GM19025 (cell line): ENCODE data around the gene THSD4.
"Not testable (repeated sequence)": the region's sequence is repeated elsewhere in the genome, so short reads cannot be mapped to it uniquely, and the experiment has no call there.

Source experiments
- ATAC-seq: cut with Tn5 transposase; IDR thresholded peaks from one replicate; pipeline ENCODE4 v1.9.1; 2021; ENCODE audit warnings: mild to moderate bottlenecking, low read depth, moderate library complexity; ENCODE audit not compliant: unreplicated experiment

THSD4 gene

DNA sequence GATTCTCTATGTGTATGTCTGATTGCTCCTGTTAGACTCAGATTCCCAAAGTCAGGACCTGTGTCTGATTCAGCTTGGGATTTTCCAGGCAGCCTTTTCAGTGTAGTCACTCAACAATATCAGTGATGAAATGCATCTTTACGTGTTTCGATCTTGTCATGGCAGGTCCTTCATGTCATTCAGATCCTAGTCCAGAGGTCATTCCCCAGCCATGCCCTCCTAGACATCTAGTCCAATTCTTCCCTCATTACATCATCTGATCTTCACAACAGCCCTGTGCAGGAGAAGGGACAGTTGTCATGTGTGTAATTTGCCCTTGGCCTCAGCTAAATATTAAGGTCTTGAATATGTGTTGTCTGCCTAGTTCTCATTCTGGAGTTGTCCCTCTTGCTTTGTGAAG, 541.9 kb downstream of the THSD4 start:
- ATAC-seq: no peak

DNA sequence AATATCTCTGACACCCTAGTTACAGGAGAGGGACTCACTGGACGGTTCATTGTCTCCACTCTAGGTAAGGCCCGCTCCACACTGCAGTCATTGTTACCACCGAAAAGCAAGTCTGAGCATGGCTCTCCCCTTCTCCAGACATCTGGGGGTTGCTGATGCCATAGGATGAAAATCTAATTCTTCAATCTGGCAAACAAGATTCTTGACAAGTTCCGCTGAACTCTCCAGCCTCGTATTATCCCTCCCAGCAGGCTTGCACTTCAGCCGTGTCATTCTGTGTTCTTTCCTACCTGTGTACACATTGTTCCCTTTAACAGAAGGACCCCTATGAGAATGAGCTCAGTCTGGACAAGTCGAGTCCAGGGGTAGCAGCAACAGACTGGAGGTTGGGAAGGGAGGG, 542.8 kb downstream of the THSD4 start:
- ATAC-seq: no peak

DNA sequence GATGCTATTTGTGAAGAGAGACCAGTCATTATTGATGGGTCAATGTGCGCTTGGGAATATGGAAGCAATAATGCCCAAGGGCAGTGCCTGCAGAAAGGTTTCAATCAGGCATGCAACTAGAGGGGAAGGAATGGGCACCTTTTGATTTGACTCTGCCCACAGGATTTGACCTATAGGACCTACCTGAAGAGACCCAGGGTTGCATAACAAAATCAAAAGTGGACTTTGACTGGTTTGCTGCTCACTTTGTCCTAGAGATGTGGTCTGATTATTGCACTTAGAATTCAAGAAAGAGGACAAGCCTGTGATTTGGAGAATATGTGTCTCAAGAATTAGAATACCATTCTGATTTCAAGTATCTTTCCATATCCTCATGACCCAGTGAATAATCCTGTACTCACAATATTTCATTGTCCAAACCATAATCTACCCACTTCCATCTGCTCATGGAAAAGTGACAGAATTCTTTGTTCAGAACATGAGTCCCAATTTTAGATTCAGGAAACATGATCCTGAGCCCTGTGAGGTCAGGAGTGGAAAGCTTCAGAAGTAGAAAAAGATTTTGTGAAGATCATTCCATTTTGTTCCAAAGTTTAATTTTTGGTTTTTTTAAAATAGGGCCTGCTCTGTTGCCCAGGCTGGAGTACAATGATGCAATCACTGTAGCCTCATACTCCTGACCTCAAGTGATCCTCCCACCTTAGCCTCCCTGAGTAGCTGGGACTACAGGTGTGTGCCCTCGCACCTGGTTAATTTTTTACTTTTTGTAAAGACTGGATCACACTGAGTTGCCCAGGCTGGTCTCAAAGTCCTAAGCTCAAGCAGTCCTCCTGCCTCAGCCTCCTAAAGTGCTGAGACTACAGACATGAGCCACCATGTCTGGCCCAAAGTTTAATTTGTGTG, 543.8 kb downstream of the THSD4 start:
- no peak for ATAC-seq

DNA sequence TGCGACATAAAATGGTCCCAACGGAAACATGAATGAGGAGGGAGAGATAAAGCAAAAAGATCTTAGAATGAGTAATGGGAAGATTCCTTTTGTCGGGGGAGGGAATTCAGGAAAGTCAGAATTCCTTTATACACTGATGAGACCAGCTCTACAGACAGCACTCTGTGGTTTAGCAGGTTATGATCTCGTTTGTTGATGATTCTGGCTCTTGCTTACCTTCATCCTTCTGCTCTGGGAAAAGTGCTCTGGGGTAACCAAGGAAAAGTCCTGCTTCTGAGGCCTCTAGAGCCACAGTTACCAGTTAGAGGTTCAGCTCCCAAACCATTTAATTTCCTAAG, 544.4 kb downstream of the THSD4 start:
- ATAC-seq: no peak

DNA sequence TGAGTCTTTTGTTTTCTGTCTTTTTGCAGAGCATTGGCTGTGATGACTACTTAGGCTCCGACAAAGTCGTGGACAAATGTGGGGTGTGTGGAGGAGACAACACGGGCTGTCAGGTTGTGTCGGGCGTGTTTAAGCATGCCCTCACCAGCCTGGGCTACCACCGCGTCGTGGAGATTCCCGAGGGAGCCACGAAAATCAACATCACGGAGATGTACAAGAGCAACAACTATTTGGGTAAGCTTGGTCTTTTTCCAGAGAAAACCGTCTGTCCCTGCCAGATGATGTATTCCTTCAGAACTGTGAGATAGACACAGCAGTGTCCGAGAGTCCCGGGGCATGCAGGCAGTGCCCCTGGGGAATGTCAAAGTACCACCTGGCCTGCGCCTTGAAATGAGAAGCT, 545.2 kb downstream of the THSD4 start:
- no peak for ATAC-seq

DNA sequence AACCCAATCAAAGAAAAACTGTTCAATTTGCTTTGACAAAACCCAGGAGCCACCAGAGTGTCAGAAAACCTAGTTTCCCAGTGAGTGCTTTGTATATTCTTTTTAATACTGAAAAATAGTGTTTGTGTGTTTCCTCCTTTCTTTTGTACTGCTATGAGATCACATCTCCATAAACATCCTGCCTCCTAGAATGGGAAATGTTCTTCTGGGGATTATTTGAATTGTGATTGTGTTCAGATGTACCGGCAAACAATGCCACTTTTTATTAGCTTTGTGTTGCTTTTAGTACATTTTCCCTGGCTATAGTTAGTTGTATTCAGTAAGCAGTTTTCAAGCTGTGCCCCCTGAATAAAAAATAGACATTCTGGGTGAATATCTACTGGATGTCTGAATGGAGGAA, 547.0 kb downstream of the THSD4 start:
- no peak for ATAC-seq

DNA sequence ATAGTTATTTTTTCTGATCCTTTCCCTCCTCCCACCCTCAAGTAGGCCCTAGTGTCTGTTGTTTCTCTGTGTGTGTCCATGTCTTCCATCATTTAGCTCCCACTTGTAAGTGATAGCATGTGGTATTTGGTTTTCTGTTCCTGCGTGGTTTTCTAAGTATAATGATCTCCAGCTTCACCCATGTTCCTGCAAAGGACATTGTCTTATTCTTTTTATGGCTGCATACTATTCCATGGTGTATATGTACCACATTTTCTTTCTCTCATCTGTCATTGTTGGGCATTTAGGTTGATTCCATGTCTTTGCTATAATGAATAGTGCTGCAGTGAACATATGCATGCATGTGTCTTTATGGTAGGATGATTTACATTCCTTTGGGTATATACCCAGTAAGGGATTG, 549.4 kb downstream of the THSD4 start:
- ATAC-seq: no peak

DNA sequence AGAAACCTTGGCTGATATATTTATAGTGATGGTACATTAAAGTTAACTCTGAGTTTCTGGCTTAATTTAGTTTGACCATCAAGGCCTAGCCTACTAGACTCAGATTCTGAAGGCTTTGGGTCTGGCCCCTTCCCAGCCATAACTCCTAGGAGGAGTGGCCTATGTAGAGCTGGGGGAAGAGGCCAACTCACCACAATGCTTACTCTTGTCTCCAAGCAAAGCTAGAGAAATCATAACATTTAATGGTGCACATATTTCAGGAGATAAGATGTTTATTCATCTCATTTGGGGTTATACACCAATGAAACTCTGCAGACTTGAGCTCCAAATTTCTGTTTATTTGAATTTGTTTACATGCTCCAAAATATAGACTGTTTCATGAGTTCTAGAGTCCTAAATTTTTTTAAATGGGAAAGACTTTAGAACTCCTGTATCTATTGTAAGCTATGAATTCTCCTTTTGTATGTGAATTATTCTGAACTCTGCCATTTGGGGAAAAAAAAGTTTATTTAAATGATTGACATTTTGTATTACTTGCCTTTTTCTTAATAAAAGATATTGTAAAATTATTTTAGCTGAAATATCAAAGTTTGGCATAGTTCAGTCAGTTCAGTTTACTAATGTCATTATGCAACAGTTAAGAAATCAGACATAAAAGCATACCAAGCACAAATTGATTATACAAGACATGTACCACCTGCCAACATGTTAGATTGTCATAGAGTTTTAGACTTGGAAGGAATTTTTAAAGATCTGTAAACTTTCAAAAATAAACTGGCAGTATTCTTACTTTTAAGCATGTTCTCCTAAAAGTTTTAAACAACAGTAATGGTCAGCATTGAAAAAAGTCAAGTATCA, 551.7 kb downstream of the THSD4 start:
- ATAC-seq: no peak

DNA sequence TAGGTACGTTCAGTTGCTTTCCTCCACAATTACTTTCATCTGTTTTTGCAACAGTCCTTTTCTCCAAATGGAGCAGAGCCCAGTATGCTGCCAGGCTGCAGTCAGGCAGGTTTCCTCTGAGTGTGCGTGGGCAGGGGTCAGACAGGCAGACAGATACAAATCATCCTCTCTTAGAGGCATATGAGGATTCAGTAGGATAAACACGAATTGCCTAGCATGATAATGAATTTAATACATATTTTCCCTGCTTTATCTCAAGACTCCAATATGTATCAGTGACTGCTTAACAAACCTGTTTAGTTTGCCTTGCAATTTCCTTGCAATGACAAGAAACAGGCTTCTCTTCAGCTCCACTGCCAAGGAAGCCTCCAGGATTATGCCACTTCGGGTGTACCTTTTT, 554.4 kb downstream of the THSD4 start:
- no peak for ATAC-seq

DNA sequence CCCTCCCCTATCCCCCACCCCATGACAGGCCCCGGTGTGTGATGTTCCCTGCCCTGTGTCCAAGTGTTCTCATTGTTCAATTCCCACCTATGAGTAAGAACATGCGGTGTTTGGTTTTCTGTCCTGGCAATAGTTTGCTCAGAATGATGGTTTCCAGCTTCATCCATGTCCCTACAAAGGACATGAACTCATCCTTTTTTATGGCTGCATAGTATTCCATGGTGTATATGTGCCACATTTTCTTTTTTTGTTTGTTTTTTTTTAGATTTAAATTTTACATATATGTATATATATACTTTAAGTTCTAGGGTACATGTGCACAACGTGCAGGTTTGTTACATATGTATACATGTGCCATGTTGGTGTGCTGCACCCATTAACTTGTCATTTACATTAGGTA, 555.0 kb downstream of the THSD4 start:
- ATAC-seq: not testable (repeated sequence)

DNA sequence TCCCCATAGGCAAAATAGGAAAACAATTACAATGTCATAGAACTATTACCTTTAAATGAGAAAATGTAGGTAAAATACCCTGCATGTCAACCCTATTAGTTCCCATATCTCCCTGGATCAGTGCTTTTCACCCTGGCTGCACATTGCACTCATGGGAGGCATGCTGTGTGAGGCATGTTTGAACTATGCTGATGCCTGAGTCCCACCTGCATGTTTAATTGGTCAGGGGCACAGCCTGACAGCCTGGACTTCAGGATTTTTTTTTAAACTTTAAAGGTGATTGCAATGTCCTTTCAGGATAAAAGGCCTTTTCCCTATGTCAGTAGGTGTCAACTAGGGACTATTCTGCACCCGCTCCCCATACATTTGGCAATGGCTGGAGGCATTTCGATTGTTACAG, 559.1 kb downstream of the THSD4 start:
- ATAC-seq: no peak

DNA sequence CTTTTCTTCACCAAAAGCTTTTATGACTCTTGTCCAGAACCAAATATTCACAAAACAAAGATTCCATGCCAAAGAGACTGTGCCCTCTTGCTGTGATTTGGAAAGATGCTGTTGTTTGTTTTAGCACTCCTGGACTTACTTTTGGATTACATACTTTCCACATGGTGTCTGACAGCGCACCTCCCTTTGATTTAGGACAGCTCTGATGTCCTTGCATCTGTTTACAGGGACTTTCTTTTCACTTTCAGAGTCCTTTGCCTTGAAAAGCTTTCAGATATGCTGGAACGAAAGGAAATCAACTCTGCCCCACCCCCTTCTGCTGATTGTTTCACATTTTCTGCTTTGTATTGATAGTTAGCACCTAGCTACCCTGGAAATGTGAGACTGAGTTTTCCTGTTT, 562.1 kb downstream of the THSD4 start:
- ATAC-seq: no peak

DNA sequence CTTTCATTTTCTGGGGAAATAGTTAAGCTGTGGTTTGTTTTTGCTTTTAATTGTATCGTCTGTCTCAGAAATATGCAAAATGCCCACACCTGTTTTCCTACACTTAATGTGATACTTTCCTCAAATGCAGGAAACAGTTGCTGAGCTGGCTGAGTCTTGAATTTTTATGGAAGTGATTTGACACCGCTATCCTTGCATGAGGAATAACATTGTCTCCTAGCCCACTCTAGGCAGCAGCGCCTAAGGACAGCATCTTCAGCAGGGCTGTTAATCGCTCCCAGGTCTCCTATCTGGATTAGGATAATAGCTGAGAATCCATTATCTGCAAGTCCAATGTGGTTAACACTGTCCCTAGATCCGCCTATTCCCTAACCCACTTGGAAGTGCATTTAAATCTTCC, 562.5 kb downstream of the THSD4 start:
- ATAC-seq: no peak

DNA sequence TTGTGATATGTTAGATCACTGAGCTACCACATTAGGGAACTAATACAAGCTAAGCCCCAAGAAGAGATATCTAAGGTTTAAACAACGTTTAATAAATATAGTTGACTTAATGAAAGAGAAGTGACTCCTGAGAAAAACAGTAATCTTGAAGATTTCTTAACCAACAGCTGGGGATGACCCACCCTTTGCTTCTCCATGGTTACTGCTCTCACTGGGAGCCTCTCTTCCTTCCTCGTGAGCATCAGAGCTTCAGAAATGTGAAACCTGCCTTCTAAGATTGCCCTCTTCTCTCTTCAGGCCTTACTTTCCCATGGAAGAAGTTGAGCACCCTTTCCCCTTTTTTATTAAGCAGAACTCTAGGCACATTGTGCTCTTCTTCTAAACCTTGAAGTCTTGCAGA, 562.9 kb downstream of the THSD4 start:
- no peak for ATAC-seq

DNA sequence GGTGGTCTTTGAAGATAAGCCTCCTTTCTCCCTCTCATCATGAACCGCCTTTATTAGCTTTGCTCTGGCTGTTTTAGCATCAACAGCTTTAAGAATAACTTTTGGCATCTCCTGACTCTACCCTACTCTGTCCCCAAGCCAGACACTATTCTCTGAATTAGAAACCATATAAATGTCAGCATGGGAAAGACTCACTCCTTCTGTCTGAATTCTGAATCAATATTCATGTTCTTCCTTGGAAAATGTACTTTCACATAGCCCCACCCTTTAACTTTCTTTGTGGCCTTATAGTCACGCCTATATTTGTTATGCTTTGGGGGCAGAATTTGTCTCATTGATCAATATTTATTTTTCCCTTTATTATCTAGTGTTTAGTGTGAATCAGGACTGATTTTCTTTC, 563.3 kb downstream of the THSD4 start:
- no peak for ATAC-seq

DNA sequence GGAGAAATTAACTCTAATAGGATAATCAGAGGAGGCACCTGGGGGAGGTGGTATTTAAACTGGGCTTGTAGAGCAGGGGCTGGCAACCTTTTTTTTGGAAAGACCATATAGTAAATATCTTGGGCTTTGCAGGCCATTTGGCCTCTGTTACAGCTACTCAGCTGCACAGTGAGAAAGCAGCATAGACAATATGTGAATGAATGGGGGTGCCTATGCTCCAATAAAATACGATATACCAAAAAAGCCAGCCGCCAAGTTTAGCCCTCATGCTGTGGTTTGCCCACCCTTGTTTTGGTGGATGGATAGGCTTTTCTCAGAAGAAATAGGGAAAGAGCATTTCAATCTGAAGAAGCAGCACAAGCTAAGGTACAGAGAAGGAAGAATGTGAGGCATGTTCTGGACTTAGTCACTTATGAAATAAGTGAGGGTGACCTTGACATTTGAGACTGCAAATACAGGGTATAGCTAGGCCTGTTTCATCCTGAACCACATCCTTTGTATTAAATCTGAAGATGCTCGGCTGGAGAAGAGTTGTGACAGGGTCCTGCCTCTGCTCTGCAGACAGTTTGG, 564.0 kb downstream of the THSD4 start:
- no peak for ATAC-seq

DNA sequence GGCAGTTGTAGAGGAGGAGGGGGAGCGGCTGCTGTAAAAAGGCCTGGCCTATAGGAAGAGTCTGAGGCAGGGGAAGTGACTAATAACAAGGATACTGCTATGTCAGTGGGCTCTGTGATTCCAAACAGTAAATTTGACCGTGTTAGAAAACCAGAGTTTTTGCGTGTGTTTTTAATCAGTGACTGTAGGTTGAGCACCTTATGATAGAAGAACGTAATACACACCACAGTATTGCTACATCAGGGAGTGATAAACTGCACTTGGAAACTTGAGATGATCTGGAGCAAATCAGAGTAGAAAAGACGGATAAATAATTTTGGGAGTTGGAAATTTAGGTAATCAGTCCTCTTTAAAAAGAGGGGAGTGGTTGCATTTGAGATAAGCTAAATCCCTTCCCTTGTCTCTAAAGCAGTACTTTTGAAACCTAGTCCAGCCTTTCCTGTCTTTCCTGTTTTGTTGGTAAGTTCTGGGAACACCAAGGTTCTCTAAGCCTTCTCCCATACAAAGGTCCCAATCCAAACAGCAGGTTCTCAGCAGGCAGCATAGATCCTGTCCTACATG, 564.6 kb downstream of the THSD4 start:
- no peak for ATAC-seq

DNA sequence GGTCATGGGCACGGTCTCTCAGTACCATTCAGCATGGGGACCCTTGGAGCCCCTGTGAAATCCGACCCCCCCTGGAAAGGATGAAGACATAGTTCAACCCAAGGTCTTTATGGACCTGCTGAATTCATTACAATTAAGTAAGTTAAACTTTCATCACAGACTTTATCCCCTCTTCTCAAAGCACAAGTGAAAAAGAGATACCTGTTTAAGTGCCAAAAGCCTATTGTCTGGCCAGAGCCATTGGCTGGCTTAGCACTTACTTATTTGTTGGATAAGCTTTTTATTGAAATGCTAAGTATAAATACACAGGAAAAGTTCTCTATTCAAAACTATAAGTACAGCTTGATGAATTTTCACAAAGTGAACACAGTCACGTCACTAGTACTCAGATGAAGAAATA, 566.7 kb downstream of the THSD4 start:
- ATAC-seq: no peak

DNA sequence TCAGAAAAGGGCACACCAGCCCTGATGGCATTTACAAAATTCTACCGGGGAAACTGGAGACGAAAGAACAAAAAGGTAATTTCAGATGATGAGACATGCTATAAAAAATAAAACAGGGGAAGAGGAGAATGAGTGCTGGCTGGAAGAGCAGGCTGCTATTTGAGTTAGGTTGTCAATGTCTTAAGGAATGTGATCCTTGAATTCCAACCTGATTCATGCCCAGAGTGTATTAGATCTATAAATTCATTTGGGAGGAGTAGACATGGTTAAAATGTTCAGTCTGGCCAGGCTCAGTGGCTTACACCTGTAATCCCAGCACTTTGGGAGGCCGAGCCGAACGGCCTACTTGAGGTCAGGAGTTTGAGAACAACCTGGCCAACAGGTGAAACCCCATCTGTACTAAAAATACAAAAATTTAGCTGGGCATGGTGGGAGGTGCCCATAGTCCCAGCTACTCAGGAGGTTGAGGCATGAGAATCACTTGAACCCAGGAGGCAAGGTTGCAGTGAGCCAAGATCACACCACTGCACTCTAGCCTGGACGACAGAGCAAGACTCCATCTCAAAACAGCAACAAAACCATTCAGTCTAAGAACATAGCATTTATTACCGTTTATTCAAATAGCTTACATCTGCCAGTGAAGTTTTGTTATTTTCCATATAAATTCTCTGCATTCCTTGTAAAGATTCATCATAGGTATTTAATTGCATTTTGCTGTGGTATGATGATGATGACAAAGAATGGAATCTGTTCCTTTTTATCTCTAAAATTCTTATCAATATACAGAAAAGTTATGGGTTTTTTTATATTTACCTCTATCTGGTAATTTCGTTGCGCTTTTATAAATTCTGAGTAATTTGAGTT, 568.4 kb downstream of the THSD4 start:
- no peak for ATAC-seq

DNA sequence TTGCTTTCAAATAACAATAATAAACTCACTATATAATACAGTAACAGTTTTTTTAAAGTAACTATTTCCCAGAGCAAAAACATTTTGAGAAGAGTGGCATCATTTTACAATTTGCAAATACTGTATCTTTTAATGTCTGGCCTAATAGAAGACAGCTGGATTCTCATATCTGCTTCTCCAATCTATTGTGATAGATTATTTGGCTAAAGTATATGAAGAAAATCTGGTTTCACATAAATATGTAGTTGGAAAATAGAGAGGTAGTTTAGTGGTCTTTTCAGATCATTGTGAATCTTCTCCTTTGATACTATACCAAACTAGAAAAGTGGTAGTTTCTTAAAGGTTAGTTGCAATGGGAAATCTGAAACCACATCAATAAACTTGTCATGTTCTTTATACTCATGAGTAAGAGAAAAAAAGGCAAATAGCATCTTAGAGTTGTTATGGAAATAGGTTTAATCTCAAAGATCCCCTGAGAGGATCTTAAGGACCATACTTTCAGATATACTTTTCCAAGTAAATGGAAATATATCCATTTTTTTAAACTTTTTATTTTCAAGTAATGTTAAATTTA, 570.2 kb downstream of the THSD4 start:
- no peak for ATAC-seq
